SU-DHL-6 (cell line): ENCODE measurements around the gene FUT4.

Source experiments
- EZH2phosphoT487 ChIP-seq: fragments of 200-600 bp; sonication (generic), shearing (Covaris generic); conservative IDR thresholded peaks from 2 replicates; pipeline ENCODE4 v1.6.1; 2018; ENCODE audit warnings: mild to moderate bottlenecking, antibody characterized with exemption, low read length, moderate library complexity, mixed read lengths
- TF ChIP-seq, protein P1 (sequence below): fragments of 200-600 bp; sonication (generic); IDR thresholded peaks from one replicate; pipeline ENCODE4 v1.5.1; 2017; ENCODE audit warnings: antibody characterized with exemption, mild to moderate bottlenecking, low read length, moderate library complexity; ENCODE audit not compliant: insufficient read depth, poor library complexity, severe bottlenecking

DNA sequence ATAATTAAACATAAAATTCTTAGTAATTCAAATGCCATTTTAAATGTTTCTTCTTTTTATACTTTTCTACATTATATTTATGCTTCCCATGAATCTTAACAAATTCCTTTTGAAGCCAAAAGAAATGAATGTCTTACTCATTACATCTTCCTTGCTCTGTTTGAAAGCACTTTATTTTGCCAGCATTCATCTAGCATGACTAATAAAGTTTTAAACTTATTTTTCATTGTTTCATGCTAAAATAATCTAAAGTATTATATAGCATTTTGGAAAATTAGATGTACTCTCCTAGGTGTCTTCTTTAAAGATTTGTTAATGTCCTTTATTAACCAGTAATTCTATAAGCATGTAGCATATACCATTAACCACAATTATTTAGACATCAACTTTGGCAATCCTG is 13.7 kb downstream of the FUT4 start:
- TF ChIP-seq EZH2phosphoT487, result no peak
- TF ChIP-seq, protein P1, sequence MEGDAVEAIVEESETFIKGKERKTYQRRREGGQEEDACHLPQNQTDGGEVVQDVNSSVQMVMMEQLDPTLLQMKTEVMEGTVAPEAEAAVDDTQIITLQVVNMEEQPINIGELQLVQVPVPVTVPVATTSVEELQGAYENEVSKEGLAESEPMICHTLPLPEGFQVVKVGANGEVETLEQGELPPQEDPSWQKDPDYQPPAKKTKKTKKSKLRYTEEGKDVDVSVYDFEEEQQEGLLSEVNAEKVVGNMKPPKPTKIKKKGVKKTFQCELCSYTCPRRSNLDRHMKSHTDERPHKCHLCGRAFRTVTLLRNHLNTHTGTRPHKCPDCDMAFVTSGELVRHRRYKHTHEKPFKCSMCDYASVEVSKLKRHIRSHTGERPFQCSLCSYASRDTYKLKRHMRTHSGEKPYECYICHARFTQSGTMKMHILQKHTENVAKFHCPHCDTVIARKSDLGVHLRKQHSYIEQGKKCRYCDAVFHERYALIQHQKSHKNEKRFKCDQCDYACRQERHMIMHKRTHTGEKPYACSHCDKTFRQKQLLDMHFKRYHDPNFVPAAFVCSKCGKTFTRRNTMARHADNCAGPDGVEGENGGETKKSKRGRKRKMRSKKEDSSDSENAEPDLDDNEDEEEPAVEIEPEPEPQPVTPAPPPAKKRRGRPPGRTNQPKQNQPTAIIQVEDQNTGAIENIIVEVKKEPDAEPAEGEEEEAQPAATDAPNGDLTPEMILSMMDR, result no peak
